ENCODE results near the gene RNF220. TPM values are rescaled to one million over a fixed set of nuclear protein-coding genes. Genes with fewer than 3 reads are reported as not detected.

RNF220 gene
- total and polyA plus RNA-seq, 9 of the 15 experiments (the other 6 are each of a cell fraction or from before 2014, with no cell fraction given): 5.1 to 117 (median 66.9) TPM

DNA sequence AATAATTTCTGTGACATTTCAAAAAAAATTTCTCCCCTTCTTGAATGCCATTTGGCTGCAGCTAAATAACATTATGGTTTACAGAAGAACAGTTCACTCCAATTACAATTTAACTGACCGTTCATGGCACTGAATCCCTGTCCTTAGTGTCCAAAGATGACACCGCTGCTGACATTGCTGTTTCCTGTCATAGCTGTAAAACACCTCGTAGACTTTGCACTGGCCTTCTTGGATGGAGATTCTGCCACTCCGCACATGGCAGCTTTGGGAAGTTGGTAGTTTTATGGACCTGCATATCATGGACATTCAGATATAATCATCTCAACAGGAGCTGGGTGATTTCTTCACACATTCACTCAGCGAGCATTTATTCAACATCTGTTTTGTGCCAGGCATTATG lies 274.4 kb downstream of the RNF220 start:
- ChIA-PET CTCF (ENCODE audit: low intra/inter-chr PET ratio) (no interaction called here), POLR2A (interaction anchor here (1.0 kb wide), 1 partner anchor 70 kb away, joined by 3 read pairs; no protein-coding TSS in a partner anchor)
- Histone ChIP-seq H3K27me3 (ENCODE audit: control insufficient read depth in 2 of 2, insufficient read depth in 2 of 2, low read length in 2 of 2) (peaks cover 19 to 31% of the 10 kb centered on the region in 2 experiments), H3K4me1 (replicated peaks in 1 of 2; ENCODE audit: control insufficient read depth in 2 of 2, insufficient read depth in 2 of 2, low read length in 2 of 2) (peaks cover 4 to 17% of the 10 kb centered on the region in 2 experiments; a peak in 4 of 5 replicates), H3K4me2 (ENCODE audit: insufficient read depth, low read length) (no peak overlapping the region), H3K36me3 (ENCODE audit: control insufficient read depth, insufficient read depth, low read length) (no peaks in the 10 kb centered on the region), H3K9ac (ENCODE audit: insufficient read depth in 1 of 2, low read depth in 2 of 2, low read length in 2 of 2) (no peak overlapping the region), H3K4me3 (no peak overlapping the region), H2AFZ (ENCODE audit: low read depth, low read length) (no peak overlapping the region), H3K79me2 (ENCODE audit: control insufficient read depth, insufficient read depth, low read length) (no peaks in the 10 kb centered on the region), H3K9me1 (ENCODE audit: control insufficient read depth, insufficient read depth, low read length) (peaks cover 4% of the 10 kb centered on the region), H3K9me3 (replicated peaks; ENCODE audit: control insufficient read depth, insufficient read depth, low read depth, low read length) (no peaks in the 10 kb centered on the region), H4K20me1 (replicated peaks; ENCODE audit: control insufficient read depth, insufficient read depth, low read length) (no peaks in the 10 kb centered on the region), H3K27ac (ENCODE audit: extremely low read depth, low read depth, low read length) (no peak overlapping the region)
- intact Hi-C loops (cut with micrococcal nuclease) (no loop called here), in situ Hi-C loops (cut with MboI) (no loop called here)
- FAIRE-seq: no peak
- TF ChIP-seq, protein P1, sequence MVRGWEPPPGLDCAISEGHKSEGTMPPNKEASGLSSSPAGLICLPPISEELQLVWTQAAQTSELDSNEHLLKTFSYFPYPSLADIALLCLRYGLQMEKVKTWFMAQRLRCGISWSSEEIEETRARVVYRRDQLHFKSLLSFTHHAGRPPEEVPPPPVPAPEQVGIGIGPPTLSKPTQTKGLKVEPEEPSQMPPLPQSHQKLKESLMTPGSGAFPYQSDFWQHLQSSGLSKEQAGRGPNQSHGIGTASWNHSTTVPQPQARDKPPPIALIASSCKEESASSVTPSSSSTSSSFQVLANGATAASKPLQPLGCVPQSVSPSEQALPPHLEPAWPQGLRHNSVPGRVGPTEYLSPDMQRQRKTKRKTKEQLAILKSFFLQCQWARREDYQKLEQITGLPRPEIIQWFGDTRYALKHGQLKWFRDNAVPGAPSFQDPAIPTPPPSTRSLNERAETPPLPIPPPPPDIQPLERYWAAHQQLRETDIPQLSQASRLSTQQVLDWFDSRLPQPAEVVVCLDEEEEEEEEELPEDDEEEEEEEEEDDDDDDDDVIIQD (CRISPR knock-in tag; IDR thresholded peaks at IDR 0.05): no peak
- TF ChIP-seq NONO (IDR thresholded peaks at IDR 0.05; ENCODE audit: low read depth in 2 of 2, low read length in 1 of 2): no peak
- TF ChIP-seq, protein P2, sequence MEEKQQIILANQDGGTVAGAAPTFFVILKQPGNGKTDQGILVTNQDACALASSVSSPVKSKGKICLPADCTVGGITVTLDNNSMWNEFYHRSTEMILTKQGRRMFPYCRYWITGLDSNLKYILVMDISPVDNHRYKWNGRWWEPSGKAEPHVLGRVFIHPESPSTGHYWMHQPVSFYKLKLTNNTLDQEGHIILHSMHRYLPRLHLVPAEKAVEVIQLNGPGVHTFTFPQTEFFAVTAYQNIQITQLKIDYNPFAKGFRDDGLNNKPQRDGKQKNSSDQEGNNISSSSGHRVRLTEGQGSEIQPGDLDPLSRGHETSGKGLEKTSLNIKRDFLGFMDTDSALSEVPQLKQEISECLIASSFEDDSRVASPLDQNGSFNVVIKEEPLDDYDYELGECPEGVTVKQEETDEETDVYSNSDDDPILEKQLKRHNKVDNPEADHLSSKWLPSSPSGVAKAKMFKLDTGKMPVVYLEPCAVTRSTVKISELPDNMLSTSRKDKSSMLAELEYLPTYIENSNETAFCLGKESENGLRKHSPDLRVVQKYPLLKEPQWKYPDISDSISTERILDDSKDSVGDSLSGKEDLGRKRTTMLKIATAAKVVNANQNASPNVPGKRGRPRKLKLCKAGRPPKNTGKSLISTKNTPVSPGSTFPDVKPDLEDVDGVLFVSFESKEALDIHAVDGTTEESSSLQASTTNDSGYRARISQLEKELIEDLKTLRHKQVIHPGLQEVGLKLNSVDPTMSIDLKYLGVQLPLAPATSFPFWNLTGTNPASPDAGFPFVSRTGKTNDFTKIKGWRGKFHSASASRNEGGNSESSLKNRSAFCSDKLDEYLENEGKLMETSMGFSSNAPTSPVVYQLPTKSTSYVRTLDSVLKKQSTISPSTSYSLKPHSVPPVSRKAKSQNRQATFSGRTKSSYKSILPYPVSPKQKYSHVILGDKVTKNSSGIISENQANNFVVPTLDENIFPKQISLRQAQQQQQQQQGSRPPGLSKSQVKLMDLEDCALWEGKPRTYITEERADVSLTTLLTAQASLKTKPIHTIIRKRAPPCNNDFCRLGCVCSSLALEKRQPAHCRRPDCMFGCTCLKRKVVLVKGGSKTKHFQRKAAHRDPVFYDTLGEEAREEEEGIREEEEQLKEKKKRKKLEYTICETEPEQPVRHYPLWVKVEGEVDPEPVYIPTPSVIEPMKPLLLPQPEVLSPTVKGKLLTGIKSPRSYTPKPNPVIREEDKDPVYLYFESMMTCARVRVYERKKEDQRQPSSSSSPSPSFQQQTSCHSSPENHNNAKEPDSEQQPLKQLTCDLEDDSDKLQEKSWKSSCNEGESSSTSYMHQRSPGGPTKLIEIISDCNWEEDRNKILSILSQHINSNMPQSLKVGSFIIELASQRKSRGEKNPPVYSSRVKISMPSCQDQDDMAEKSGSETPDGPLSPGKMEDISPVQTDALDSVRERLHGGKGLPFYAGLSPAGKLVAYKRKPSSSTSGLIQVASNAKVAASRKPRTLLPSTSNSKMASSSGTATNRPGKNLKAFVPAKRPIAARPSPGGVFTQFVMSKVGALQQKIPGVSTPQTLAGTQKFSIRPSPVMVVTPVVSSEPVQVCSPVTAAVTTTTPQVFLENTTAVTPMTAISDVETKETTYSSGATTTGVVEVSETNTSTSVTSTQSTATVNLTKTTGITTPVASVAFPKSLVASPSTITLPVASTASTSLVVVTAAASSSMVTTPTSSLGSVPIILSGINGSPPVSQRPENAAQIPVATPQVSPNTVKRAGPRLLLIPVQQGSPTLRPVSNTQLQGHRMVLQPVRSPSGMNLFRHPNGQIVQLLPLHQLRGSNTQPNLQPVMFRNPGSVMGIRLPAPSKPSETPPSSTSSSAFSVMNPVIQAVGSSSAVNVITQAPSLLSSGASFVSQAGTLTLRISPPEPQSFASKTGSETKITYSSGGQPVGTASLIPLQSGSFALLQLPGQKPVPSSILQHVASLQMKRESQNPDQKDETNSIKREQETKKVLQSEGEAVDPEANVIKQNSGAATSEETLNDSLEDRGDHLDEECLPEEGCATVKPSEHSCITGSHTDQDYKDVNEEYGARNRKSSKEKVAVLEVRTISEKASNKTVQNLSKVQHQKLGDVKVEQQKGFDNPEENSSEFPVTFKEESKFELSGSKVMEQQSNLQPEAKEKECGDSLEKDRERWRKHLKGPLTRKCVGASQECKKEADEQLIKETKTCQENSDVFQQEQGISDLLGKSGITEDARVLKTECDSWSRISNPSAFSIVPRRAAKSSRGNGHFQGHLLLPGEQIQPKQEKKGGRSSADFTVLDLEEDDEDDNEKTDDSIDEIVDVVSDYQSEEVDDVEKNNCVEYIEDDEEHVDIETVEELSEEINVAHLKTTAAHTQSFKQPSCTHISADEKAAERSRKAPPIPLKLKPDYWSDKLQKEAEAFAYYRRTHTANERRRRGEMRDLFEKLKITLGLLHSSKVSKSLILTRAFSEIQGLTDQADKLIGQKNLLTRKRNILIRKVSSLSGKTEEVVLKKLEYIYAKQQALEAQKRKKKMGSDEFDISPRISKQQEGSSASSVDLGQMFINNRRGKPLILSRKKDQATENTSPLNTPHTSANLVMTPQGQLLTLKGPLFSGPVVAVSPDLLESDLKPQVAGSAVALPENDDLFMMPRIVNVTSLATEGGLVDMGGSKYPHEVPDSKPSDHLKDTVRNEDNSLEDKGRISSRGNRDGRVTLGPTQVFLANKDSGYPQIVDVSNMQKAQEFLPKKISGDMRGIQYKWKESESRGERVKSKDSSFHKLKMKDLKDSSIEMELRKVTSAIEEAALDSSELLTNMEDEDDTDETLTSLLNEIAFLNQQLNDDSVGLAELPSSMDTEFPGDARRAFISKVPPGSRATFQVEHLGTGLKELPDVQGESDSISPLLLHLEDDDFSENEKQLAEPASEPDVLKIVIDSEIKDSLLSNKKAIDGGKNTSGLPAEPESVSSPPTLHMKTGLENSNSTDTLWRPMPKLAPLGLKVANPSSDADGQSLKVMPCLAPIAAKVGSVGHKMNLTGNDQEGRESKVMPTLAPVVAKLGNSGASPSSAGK (IDR thresholded peaks at IDR 0.05): no peak
- TF ChIP-seq LCOR (CRISPR knock-in tag; IDR thresholded peaks at IDR 0.05): no peak
- TF ChIP-seq TCF7 (IDR thresholded peaks at IDR 0.05; ENCODE audit: borderline replicate concordance): no peak
- no TSS peak for BruUV-seq (replicated peaks)
- ATAC-seq: no peak
- WGBS (ENCODE audit: insufficient coverage, low coverage, missing lambda C conversion rate): 6% methylated on average over 5 of the region's 5 CpGs
- DNase-seq (ENCODE audit: extremely low read depth in 1 of 4, low spot score in 3 of 4): no peak

Data from K562 (cell line).